A549 (cell line): ENCODE data around the gene ADCY2. TPM values are rescaled to one million over a fixed set of nuclear protein-coding genes. Genes with fewer than 3 reads are reported as not detected.

Source experiments
- ATAC-seq, 2 experiments: fragments of 200-7000 bp in 1 of 2; fragments of >200 bp in 1 of 2; cut with Nextera tagmentation in 1 of 2; cut with Tn5 transposase in 1 of 2; 3 replicates each; pipeline versions ENCODE4 v1.8.0 to v1.9.1; 2018 to 2020; ENCODE audit warnings: mild to moderate bottlenecking in 1 of 2, moderate library complexity in 1 of 2
- CTCF ChIA-PET: fragments of 300-600 bp; sonication (Branson Sonifier 250); formaldehyde crosslinking; extraction: SDS; loops from one replicate; lab custom pipeline; 2021; ENCODE audit warnings: antibody characterized with exemption, inconsistent platforms; lab: Yijun Ruan, JAX
- POLR2A ChIA-PET: fragments of 350-600 bp; formaldehyde crosslinking; extraction: SDS; loops from one replicate; lab custom pipeline; 2021; ENCODE audit warnings: antibody characterized with exemption, inconsistent platforms; lab: Yijun Ruan, JAX
- DNase-seq, 2 experiments: peaks; one replicate each; pipeline versions ENCODE4 v3.0.0 to v3.0.0-alpha.2; 2011 to 2016; ENCODE audit warnings: low read depth in 1 of 2, low spot score in 1 of 2
- FAIRE-seq: peaks from 2 replicates; lab custom pipeline; 2011; peaks lifted over from hg19 to GRCh38; lab: Jason Lieb, UNC
- H3K27ac ChIP-seq, 2 experiments: fragments of >200 bp; sonication (Bioruptor Twin); formaldehyde crosslinking; 3 replicates each; pipeline ENCODE4 v1.5.1; 2016 to 2017
- H3K4me1 ChIP-seq: fragments of >200 bp; sonication (Bioruptor Twin); formaldehyde crosslinking; 3 replicates; pipeline ENCODE4 v1.6.1; 2016
- H3K4me2 ChIP-seq: fragments of >200 bp; sonication (Bioruptor Twin); formaldehyde crosslinking; 3 replicates; pipeline ENCODE4 v1.6.1; 2016
- H3K4me3 ChIP-seq: fragments of >200 bp; sonication (Bioruptor Twin); formaldehyde crosslinking; 3 replicates; pipeline ENCODE4 v1.5.1; 2016
- H3K9me3 ChIP-seq: fragments of >200 bp; sonication (Bioruptor Twin); formaldehyde crosslinking; 3 replicates; pipeline ENCODE4 v1.6.1; 2016
- BHLHE40 ChIP-seq: IDR thresholded peaks from 2 replicates; pipeline ENCODE4 v1.6.1; 2012; ENCODE audit warnings: low read depth, low read length, inconsistent platforms
- CHD2 ChIP-seq: fragments of 150-350 bp; IDR thresholded peaks from 2 replicates; pipeline ENCODE4 v1.6.1; 2014; ENCODE audit warnings: low read length; ENCODE audit not compliant: partially characterized antibody
- EP300 ChIP-seq, 2 experiments: fragments of >200 bp; sonication (Bioruptor Twin); formaldehyde crosslinking; IDR thresholded peaks; 2 replicates in 1 of 2; 3 replicates in 1 of 2; pipeline ENCODE4 v1.6.1; 2016 to 2017
- ESRRA ChIP-seq: fragments of 150-350 bp; IDR thresholded peaks from 2 replicates; pipeline ENCODE4 v1.6.1; 2014; ENCODE audit warnings: mild to moderate bottlenecking, low read length, borderline replicate concordance
- FOXS1 ChIP-seq: fragments of 250-450 bp; sonication (Bioruptor Pico); IDR thresholded peaks from 2 replicates; pipeline ENCODE4 v1.5.0; 2020; ENCODE audit warnings: mild to moderate bottlenecking, moderate library complexity
- HOXA7 ChIP-seq: fragments of 250-450 bp; sonication (Bioruptor Pico); IDR thresholded peaks from 2 replicates; pipeline ENCODE4 v1.5.0; 2020; ENCODE audit warnings: mild to moderate bottlenecking, moderate library complexity
- JUNB ChIP-seq: fragments of >200 bp; sonication (Bioruptor Twin); formaldehyde crosslinking; IDR thresholded peaks from 2 replicates; pipeline ENCODE4 v1.6.1; 2016
- MAZ ChIP-seq: fragments of 150-350 bp; IDR thresholded peaks from 2 replicates; pipeline ENCODE4 v1.6.1; 2014; ENCODE audit warnings: antibody characterized with exemption, low read depth, low read length, borderline replicate concordance
- MYC ChIP-seq: IDR thresholded peaks from 2 replicates; pipeline ENCODE4 v1.6.1; 2012; ENCODE audit warnings: mild to moderate bottlenecking, inconsistent platforms, low read length, improper control_type of control experiment, borderline replicate concordance
- NPAS2 ChIP-seq: fragments of 250-450 bp; sonication (Bioruptor Pico); IDR thresholded peaks from 2 replicates; pipeline ENCODE4 v1.8.0; 2022; ENCODE audit warnings: mild to moderate bottlenecking, moderate library complexity, borderline replicate concordance
- NR3C1 ChIP-seq: fragments of >200 bp; sonication (Bioruptor Twin); formaldehyde crosslinking; IDR thresholded peaks from 3 replicates; pipeline ENCODE4 v1.6.1; 2017
- RARB ChIP-seq: fragments of 250-450 bp; sonication (Bioruptor Pico); IDR thresholded peaks from 2 replicates; pipeline ENCODE4 v1.8.0; 2021; ENCODE audit warnings: mild to moderate bottlenecking, moderate library complexity
- RCOR1 ChIP-seq: fragments of 150-350 bp; IDR thresholded peaks from 2 replicates; pipeline ENCODE4 v1.6.1; 2014; ENCODE audit warnings: antibody characterized with exemption, low read length, low read depth
- TFCP2L1 ChIP-seq: fragments of 250-450 bp; sonication (Bioruptor Pico); IDR thresholded peaks from 2 replicates; pipeline ENCODE4 v1.5.0; 2021; ENCODE audit warnings: mild to moderate bottlenecking
- ZC3H11A ChIP-seq: fragments of 450-650 bp; IDR thresholded peaks from 2 replicates; pipeline ENCODE4 v1.6.1; 2014; ENCODE audit warnings: antibody characterized with exemption, mild to moderate bottlenecking
- ZFP36 ChIP-seq: fragments of 450-650 bp; IDR thresholded peaks from 2 replicates; pipeline ENCODE4 v1.6.1; 2014; ENCODE audit warnings: borderline replicate concordance; ENCODE audit not compliant: partially characterized antibody
- ZSCAN20 ChIP-seq: fragments of 250-450 bp; sonication (Bioruptor Pico); IDR thresholded peaks from 2 replicates; pipeline ENCODE4 v1.8.0; 2022; ENCODE audit warnings: mild to moderate bottlenecking, moderate library complexity
- WGBS: methylation state at CpG from one replicate; pipeline ENCODE4 v1.1.6; 2017; ENCODE audit errors: missing lambda C conversion rate; 5-methylcytosine and 5-hydroxymethylcytosine counted together
- polyA plus RNA-seq, 4 experiments: library from polyadenylated mRNA; depleted of rRNA in 3 of 4; stranded (reverse); fragments of >200 nt; fragmentation: RNase III in 1 of 4; extraction: RNeasy Plus Mini Kit Qiagen cat#74134 plus additional on column Dnase treatment in 1 of 4; gene quantifications; 2 replicates in 3 of 4; 3 replicates in 1 of 4; pipeline ENCODE4 v1.2.3, GENCODE V29; 2011 to 2017
- TF ChIP-seq, protein P1 (sequence below): fragments of >200 bp; sonication (Bioruptor Twin); formaldehyde crosslinking; IDR thresholded peaks from 3 replicates; pipeline ENCODE4 v1.5.1; 2016
- TF ChIP-seq, protein P2 (sequence below): IDR thresholded peaks from 2 replicates; pipeline ENCODE4 v1.6.1; 2012
- TF ChIP-seq, protein P3 (sequence below): fragments of 250-450 bp; sonication (Bioruptor Pico); IDR thresholded peaks from 2 replicates; pipeline ENCODE4 v1.5.0; 2021; ENCODE audit warnings: mild to moderate bottlenecking, moderate library complexity, borderline replicate concordance

The ADCY2 gene
- polyA plus RNA-seq, 2 of the 4 experiments (the other 2 are of a cell fraction) = not detected

DNA sequence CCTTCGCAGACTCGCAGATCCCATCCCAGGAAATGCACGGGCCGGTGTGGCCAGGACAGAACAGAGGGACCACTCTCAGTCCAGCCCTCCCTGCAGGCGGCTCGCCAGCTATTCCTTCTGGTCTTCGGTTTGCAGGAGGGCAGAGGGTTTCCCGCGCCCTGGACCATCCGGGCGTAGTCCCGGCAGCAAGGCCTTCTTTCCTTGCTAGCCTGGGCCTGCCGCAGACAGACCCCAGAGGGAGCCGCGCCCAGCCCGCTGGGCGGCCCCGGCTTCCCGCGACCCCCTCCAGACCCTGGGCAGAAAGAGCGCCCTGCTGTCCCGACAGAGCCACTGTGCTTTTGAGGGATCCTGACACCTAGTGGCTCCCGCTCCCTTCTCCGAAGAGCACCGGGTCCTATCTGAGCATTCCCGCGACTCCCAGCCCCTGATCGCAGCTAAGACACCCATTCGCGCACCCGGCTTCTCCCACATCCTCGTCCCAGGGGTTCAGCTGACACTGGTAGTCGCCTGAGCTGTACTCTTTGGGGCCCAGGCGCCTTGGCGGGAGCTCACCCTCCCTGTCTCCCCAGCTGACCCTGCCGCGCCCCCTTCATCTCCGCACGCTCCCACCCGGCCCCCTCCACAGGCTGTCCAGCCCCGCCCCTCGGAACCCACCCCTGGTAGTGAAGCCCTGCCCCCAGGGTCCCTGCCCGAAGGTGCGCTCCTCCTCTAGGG lies 453.9 kb downstream of the ADCY2 start:
- no peaks in the 10 kb centered on the region; the same call in 2 of the 3 replicates for H3K9me3 ChIP-seq
- TF ChIP-seq ESRRA (no peak), NR3C1 (no peak)
- TF ChIP-seq, protein P1, sequence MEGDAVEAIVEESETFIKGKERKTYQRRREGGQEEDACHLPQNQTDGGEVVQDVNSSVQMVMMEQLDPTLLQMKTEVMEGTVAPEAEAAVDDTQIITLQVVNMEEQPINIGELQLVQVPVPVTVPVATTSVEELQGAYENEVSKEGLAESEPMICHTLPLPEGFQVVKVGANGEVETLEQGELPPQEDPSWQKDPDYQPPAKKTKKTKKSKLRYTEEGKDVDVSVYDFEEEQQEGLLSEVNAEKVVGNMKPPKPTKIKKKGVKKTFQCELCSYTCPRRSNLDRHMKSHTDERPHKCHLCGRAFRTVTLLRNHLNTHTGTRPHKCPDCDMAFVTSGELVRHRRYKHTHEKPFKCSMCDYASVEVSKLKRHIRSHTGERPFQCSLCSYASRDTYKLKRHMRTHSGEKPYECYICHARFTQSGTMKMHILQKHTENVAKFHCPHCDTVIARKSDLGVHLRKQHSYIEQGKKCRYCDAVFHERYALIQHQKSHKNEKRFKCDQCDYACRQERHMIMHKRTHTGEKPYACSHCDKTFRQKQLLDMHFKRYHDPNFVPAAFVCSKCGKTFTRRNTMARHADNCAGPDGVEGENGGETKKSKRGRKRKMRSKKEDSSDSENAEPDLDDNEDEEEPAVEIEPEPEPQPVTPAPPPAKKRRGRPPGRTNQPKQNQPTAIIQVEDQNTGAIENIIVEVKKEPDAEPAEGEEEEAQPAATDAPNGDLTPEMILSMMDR = peak; percentile 16; the same call in 1 of the 3 replicates
- H3K27ac ChIP-seq = peak overlapping the region in 1 of 2 experiments; percentile 73; a peak in 3 of 6 replicates
- H3K4me1 ChIP-seq = no peaks in the 10 kb centered on the region
- CTCF ChIA-PET = interaction anchor here (0.8 to 1.4 kb wide), 6 partner anchors 8 to 353 kb away, joined by 3 to 6 read pairs (median 3); no protein-coding TSS in a partner anchor
- peak overlapping the region; percentile 88 for H3K4me2 ChIP-seq
- DNase-seq = peak in 1 of 2 experiments; percentile 16
- peak overlapping the region; percentile 64 for H3K4me3 ChIP-seq
- no peak for FAIRE-seq
- peak; percentile 79 to 80 for ATAC-seq
- POLR2A ChIA-PET = no interaction called here
- WGBS = 31% methylated on average over 10 of the region's 44 CpGs

DNA sequence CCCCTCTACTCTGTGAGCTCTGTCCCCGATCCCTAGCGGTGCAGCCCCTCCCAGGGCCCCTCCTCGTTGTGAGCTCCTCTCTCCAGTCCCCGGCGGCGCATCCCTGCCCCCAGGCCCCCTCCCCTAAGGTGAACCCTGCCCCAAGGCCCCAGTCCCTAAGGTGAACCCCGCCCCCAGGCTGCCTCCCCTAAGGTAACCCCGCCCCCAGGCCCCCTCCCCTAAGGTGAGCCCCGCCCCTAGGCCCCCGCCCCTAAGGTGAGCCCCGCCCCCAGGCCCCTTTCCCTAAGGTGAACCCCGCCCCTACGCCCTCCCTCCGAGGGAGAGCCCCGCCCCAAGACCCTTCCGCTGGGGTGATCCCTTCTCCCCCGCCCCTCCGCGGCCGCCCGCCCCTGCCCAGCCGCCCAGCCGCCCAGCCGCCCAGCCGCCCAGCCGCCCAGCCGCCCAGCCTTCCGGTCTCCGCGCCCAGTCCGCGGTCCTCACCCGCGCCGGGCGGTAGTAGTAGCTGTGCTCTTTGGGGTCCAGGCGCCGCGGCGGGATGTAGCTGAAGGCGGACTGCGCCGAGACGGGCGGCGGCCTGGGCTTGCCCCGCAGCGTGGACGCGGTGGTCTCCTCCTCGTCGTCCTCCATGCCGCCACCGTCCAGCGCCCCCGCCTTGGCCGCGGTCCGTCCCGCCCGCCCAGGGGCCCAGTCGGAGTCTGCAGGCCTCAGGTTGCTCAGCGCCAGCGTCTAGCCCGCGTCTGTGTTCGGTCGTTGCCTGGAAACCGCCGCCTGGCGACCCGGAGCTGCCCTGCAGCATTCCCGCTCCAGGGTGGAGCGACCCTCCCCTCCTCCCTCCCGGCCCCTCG lies 454.7 kb downstream of the ADCY2 start, which contains the start of gene CFAP90:
CFAP90 (minus strand) TSS at position 739 of the 845 bp plus-strand sequence; CDS start at position 627, 112 bp downstream.
- DNase-seq (peak in 1 of 2 experiments; percentile 43), ATAC-seq (peak; percentile 77 to 87), FAIRE-seq (no peak)
- ChIA-PET CTCF (interaction anchor here (0.6 to 1.4 kb wide), 6 partner anchors 10 to 354 kb away, joined by 3 to 6 read pairs (median 3); no protein-coding TSS in a partner anchor), POLR2A (no interaction called here)
- H3K4me2 ChIP-seq = peak within 1 kb of the TSS; percentile 88
- H3K4me3 ChIP-seq = peak within 1 kb of the TSS; percentile 64
- 20% methylated on average over 3 of the region's 76 CpGs for WGBS
- no peaks in the 10 kb centered on the region; the same call in 2 of the 3 replicates for H3K9me3 ChIP-seq
- no peaks in the 10 kb centered on the region for H3K4me1 ChIP-seq
- H3K27ac ChIP-seq = peak within 1 kb of the TSS; percentile 49 to 73; a peak in 5 of 6 replicates
- TF ChIP-seq, protein P2, sequence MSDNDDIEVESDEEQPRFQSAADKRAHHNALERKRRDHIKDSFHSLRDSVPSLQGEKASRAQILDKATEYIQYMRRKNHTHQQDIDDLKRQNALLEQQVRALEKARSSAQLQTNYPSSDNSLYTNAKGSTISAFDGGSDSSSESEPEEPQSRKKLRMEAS = 0 out of 2 replicates have a peak, but pooled peaks have one; percentile 13
- TF ChIP-seq ZC3H11A (no peak), ESRRA (no peak), MYC (no peak), BHLHE40 (no peak)

- Histone ChIP-seq H3K4me1 (no peaks in the 10 kb centered on the region), H3K4me2 (peak overlapping the region; percentile 88), H3K4me3 (peak overlapping the region; percentile 64), H3K9me3 (no peaks in the 10 kb centered on the region; the same call in 2 of the 3 replicates), H3K27ac (peak overlapping the region; percentile 49 to 73; a peak in 2 of 6 replicates)
- TF ChIP-seq TFCP2L1 (CRISPR knock-in tag) = no peak
- no peak for TF ChIP-seq RARB (CRISPR knock-in tag)
- no peak for TF ChIP-seq FOXS1
- no peak for TF ChIP-seq RCOR1
- TF ChIP-seq CHD2 = no peak
- TF ChIP-seq NPAS2 = no peak
- TF ChIP-seq, protein P3, sequence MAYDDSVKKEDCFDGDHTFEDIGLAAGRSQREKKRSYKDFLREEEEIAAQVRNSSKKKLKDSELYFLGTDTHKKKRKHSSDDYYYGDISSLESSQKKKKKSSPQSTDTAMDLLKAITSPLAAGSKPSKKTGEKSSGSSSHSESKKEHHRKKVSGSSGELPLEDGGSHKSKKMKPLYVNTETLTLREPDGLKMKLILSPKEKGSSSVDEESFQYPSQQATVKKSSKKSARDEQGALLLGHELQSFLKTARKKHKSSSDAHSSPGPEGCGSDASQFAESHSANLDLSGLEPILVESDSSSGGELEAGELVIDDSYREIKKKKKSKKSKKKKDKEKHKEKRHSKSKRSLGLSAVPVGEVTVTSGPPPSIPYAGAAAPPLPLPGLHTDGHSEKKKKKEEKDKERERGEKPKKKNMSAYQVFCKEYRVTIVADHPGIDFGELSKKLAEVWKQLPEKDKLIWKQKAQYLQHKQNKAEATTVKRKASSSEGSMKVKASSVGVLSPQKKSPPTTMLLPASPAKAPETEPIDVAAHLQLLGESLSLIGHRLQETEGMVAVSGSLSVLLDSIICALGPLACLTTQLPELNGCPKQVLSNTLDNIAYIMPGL = no peak
- TF ChIP-seq ZFP36 = no peak
- TF ChIP-seq, protein P2 = no peak
- no peak for TF ChIP-seq EP300 (IDR thresholded peaks at IDR 0.05)
- no peak for TF ChIP-seq ZSCAN20
- TF ChIP-seq ZC3H11A = no peak
- no peak for TF ChIP-seq HOXA7 (CRISPR knock-in tag)
- no peak for TF ChIP-seq JUNB
- no peak for TF ChIP-seq MAZ
- ChIA-PET CTCF (interaction anchor here (0.6 to 0.8 kb wide), 2 partner anchors 24 to 34 kb away, joined by 3 read pairs; no protein-coding TSS in a partner anchor), POLR2A (no interaction called here)
- no peak for DNase-seq
- WGBS = 78% methylated on average over 11 of the region's 16 CpGs
- ATAC-seq = 0 out of 6 replicates have a peak, but pooled peaks of 1 of the 2 experiments have one; percentile 15
- no peak for FAIRE-seq
These were observed 455.3 kb downstream of the ADCY2 start for GRCh38 chr5:7851240-7851592.
